ENCODE results near the gene CCDC88A. TPM values are rescaled to one million over a fixed set of nuclear protein-coding genes. Genes with fewer than 3 reads are reported as not detected.
"Not testable (repeated sequence)": the region's sequence is repeated elsewhere in the genome, so short reads cannot be mapped to it uniquely, and the experiment has no call there.

CCDC88A gene
- total RNA-seq, 1 donor, result 50.3 TPM

GRCh38 chr2:55370208-55370607, 49.4 kb downstream of the CCDC88A start:
- Histone ChIP-seq H3K27me3 (ENCODE audit: insufficient read depth, low read length) (no peaks in the 10 kb centered on the region), H3K9me3 (ENCODE audit: low read depth, low read length) (no peaks in the 10 kb centered on the region), H3K4me1 (ENCODE audit: insufficient read depth, low read length) (no peaks in the 10 kb centered on the region), H3K4me3 (ENCODE audit: low read length) (no peak overlapping the region)

DNA sequence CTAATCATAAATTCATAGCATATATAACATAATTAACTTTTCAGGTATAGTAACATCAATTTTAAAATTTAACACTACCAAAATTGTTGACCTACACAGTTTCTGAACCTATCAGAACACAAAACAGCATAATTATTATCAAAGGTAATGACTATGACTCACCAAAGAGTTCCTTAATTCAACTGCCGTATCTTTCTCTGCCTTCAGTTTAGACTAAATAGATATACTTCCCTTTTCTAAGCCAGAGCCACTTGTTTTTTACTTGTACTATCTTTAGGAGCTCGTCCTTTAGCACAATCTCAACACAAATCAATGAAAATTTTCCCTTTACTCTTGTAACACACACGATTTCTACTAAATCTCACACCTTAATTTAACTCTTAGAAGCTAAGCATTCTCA, 54.4 kb downstream of the CCDC88A start:
- no peaks in the 10 kb centered on the region for H3K4me1 ChIP-seq (ENCODE audit: insufficient read depth, low read length)
- H3K4me3 ChIP-seq (ENCODE audit: low read length), result no peak overlapping the region
- H3K27me3 ChIP-seq (ENCODE audit: insufficient read depth, low read length), result no peaks in the 10 kb centered on the region
- H3K9me3 ChIP-seq (ENCODE audit: low read depth, low read length), result no peaks in the 10 kb centered on the region

DNA sequence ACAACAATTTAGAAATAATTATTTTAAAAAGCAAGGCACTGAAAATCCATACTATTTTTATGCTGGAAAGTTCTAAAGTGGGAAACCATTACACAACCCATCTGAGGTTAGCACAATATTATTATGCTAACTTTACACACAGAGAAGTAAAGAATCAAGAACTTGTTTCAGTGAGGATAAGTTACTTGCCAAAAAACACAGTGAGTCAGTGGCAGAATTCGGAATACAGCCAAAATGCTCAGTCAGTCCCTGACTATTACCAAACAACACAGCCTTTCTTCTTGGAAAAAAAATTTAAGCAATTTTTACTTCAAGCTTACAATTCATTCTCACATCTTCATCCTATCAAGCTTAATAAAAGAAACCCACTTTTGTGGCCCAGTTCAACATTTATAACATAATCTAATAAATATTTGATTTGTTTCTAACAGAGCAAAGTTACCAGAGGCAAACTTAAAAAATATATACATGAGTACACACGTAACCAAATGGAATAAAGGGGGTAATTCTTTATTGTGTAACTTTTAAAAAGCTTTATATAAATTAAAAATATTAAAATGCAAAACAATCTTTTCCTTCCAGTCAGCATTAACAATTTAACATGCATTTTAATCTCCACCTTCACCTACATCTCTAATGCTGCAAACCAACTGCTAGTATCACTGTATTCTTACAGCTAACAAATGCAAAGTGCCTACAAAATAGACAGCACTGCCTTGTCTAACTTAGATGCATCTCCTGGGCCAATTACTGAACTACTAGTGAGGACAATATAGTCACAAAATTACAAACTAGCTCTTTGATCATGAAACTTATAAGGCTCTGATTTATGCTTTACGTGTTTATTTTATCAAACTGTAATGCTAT, 55.2 kb downstream of the CCDC88A start:
- Histone ChIP-seq H3K9me3 (ENCODE audit: low read depth, low read length) (no peaks in the 10 kb centered on the region), H3K4me1 (ENCODE audit: insufficient read depth, low read length) (no peaks in the 10 kb centered on the region), H3K4me3 (ENCODE audit: low read length) (no peak overlapping the region), H3K27me3 (ENCODE audit: insufficient read depth, low read length) (no peaks in the 10 kb centered on the region)

GRCh38 chr2:55363636-55364035, 56.0 kb downstream of the CCDC88A start:
- H3K9me3 ChIP-seq (ENCODE audit: low read depth, low read length), result no peaks in the 10 kb centered on the region
- no peak overlapping the region for H3K4me3 ChIP-seq (ENCODE audit: low read length)
- no peaks in the 10 kb centered on the region for H3K4me1 ChIP-seq (ENCODE audit: insufficient read depth, low read length)
- no peaks in the 10 kb centered on the region for H3K27me3 ChIP-seq (ENCODE audit: insufficient read depth, low read length)

GRCh38 chr2:55361465-55362189, 58.0 kb downstream of the CCDC88A start:
- H3K9me3 ChIP-seq (ENCODE audit: low read depth, low read length), result no peaks in the 10 kb centered on the region
- no peaks in the 10 kb centered on the region for H3K27me3 ChIP-seq (ENCODE audit: insufficient read depth, low read length)
- H3K4me3 ChIP-seq (ENCODE audit: low read length), result no peak overlapping the region
- H3K4me1 ChIP-seq (ENCODE audit: insufficient read depth, low read length), result no peaks in the 10 kb centered on the region

- Histone ChIP-seq H3K27me3 (ENCODE audit: insufficient read depth, low read length) (no peaks in the 10 kb centered on the region), H3K4me1 (ENCODE audit: insufficient read depth, low read length) (no peaks in the 10 kb centered on the region), H3K9me3 (ENCODE audit: low read depth, low read length) (no peaks in the 10 kb centered on the region), H3K4me3 (ENCODE audit: low read length) (no peak overlapping the region)
Measured at GRCh38 chr2:55358451-55358850, 61.2 kb downstream of the CCDC88A start.

DNA sequence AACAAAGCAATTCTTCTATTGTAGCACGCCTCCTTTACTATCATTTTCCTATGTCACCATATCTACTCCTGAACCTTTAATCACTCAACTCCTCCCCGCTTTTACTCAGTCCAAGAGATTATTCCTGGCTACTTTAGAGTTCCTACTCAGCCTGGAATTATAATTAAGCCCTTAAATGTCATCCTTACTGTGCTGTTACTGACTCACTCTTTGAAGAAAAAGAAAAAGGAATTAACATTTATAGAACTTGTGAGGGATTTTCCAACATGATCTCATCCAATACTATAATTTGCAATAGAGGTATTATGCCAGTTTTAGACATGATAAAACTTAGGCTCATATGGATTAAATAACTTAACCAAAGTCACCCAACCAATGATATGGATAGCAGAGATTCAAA, 61.7 kb downstream of the CCDC88A start:
- no peaks in the 10 kb centered on the region for H3K4me1 ChIP-seq (ENCODE audit: insufficient read depth, low read length)
- no peaks in the 10 kb centered on the region for H3K9me3 ChIP-seq (ENCODE audit: low read depth, low read length)
- no peak overlapping the region for H3K4me3 ChIP-seq (ENCODE audit: low read length)
- no peaks in the 10 kb centered on the region for H3K27me3 ChIP-seq (ENCODE audit: insufficient read depth, low read length)

DNA sequence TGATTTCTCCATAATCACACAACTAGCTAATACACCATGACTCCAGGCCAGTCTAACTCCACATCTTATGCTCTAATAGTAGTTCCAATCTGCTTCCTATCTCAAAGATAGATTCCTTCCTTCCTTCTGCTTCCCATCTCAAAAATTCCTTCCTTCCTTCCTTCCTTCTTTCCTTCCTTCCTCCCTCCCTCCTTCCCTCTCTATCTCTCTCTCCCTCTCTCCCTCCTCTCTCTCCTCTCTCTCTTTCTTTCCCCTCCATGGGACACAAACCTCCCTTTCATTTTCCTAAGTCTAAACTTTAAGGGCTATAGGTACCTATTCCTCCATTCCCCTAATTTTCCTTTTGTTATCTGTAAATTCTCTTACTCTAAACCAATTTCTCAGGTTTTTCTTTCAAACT, 62.5 kb downstream of the CCDC88A start:
- Histone ChIP-seq H3K4me3 (ENCODE audit: low read length) (no peak overlapping the region), H3K4me1 (ENCODE audit: insufficient read depth, low read length) (no peaks in the 10 kb centered on the region)

DNA sequence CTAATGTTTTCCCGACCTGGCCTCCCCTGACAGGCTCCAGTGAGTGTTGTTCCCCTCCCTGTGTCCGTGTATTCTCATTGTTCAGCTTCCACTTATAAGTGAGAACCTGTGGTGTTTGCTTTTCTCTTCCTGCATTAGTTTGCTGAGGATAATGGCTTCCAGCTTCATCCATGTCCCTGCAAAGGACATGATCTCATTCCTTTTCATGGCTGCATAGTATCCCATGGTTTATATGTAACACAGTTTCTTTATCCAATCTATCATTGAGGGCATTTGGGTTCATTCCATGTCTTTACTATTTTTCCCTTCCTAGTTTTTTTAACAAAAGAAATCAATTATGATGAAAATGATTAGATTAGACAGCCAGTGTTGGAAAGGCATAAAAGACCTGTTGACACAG, 63.5 kb downstream of the CCDC88A start:
- H3K4me3 ChIP-seq (ENCODE audit: low read length); H3K27me3 ChIP-seq (ENCODE audit: insufficient read depth, low read length); H3K4me1 ChIP-seq (ENCODE audit: insufficient read depth, low read length); H3K9me3 ChIP-seq (ENCODE audit: low read depth, low read length): not testable (repeated sequence)

More for the DNA sequence above, 62.5 kb downstream of the CCDC88A start:
- Histone ChIP-seq H3K9me3 (ENCODE audit: low read depth, low read length) (no peaks in the 10 kb centered on the region), H3K27me3 (ENCODE audit: insufficient read depth, low read length) (no peaks in the 10 kb centered on the region)

- Histone ChIP-seq H3K9me3 (ENCODE audit: low read depth, low read length) (no peaks in the 10 kb centered on the region), H3K4me3 (ENCODE audit: low read length) (no peak overlapping the region), H3K27me3 (ENCODE audit: insufficient read depth, low read length) (no peaks in the 10 kb centered on the region), H3K4me1 (ENCODE audit: insufficient read depth, low read length) (no peaks in the 10 kb centered on the region)
Measured at GRCh38 chr2:55355451-55355850, 64.2 kb downstream of the CCDC88A start.

DNA sequence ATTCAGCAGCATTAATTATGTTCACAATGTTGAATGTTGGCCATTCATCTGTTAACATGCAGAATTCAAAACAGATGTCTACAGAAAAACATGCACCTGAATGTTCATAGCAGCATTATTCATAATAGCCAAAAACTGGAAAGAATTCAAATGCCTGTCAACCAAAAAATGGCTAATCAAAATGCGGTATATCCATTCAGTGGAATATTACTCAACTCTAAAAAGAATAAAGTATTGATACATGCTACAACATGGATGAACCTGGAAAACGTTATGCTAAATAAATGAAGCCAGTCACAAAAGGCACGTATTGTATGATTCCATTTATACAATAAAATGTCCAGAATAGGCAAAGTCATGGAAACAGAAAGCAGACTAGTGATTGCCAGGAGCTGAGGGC, 68.0 kb downstream of the CCDC88A start:
- H3K4me1 ChIP-seq (ENCODE audit: insufficient read depth, low read length), result no peaks in the 10 kb centered on the region
- no peaks in the 10 kb centered on the region for H3K27me3 ChIP-seq (ENCODE audit: insufficient read depth, low read length)
- H3K4me3 ChIP-seq (ENCODE audit: low read length), result no peak overlapping the region
- H3K9me3 ChIP-seq (ENCODE audit: low read depth, low read length), result no peaks in the 10 kb centered on the region

GRCh38 chr2:55345064-55345463, 74.6 kb downstream of the CCDC88A start:
- H3K4me1 ChIP-seq (ENCODE audit: insufficient read depth, low read length), result no peaks in the 10 kb centered on the region
- H3K9me3 ChIP-seq (ENCODE audit: low read depth, low read length), result no peaks in the 10 kb centered on the region
- no peak overlapping the region for H3K4me3 ChIP-seq (ENCODE audit: low read length)
- no peaks in the 10 kb centered on the region for H3K27me3 ChIP-seq (ENCODE audit: insufficient read depth, low read length)

GRCh38 chr2:55338268-55338667, 81.4 kb downstream of the CCDC88A start:
- Histone ChIP-seq H3K4me3 (ENCODE audit: low read length) (no peak overlapping the region), H3K27me3 (ENCODE audit: insufficient read depth, low read length) (no peaks in the 10 kb centered on the region), H3K9me3 (ENCODE audit: low read depth, low read length) (no peaks in the 10 kb centered on the region), H3K4me1 (ENCODE audit: insufficient read depth, low read length) (no peaks in the 10 kb centered on the region)

- H3K4me3 ChIP-seq (ENCODE audit: low read length), result no peak overlapping the region
- no peaks in the 10 kb centered on the region for H3K4me1 ChIP-seq (ENCODE audit: insufficient read depth, low read length)
- no peaks in the 10 kb centered on the region for H3K9me3 ChIP-seq (ENCODE audit: low read depth, low read length)
- no peaks in the 10 kb centered on the region for H3K27me3 ChIP-seq (ENCODE audit: insufficient read depth, low read length)
Measured at GRCh38 chr2:55334728-55335127, 84.9 kb downstream of the CCDC88A start.

GRCh38 chr2:55330541-55331297, 88.9 kb downstream of the CCDC88A start:
- H3K27me3 ChIP-seq (ENCODE audit: insufficient read depth, low read length), result no peaks in the 10 kb centered on the region
- H3K4me3 ChIP-seq (ENCODE audit: low read length), result no peak overlapping the region
- no peaks in the 10 kb centered on the region for H3K4me1 ChIP-seq (ENCODE audit: insufficient read depth, low read length)
- no peaks in the 10 kb centered on the region for H3K9me3 ChIP-seq (ENCODE audit: low read depth, low read length)
